OCI-M2 (cell line): ENCODE data around the gene THAP4.
"Not testable (repeated sequence)": the region's sequence is repeated elsewhere in the genome, so short reads cannot be mapped to it uniquely, and the experiment has no call there.

Source experiments
- DNase-seq: peaks from one replicate; lab custom pipeline; 2025; ENCODE audit not compliant: unreplicated experiment; lab: John Stamatoyannopoulos, UW

THAP4 gene

DNA sequence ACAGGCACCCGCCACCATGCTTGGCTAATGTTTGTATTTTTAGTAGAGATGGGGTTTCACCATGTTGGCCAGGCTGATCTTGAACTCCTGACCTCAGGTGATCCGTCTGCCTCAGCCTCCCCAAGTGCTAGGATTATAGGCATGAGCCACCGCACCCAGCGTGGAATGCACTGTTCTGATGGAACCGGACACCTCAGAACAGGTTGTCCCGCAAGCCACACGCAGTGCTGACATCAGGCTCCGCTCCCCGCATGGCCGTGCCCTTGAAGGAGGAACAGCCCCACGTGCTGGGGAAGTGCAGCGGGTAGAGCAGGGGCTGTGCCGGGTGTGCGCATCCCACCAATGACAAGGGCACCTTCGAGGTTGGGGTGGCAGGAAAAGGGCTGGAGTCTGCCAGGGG is 69.7 kb downstream of the THAP4 start:
- not testable (repeated sequence) for DNase-seq

- no peak for DNase-seq
Observed at GRCh38 chr2:241566468-241566867, 70.5 kb downstream of the THAP4 start.

- DNase-seq, result not testable (repeated sequence)
Observed at GRCh38 chr2:241566021-241566420, 70.9 kb downstream of the THAP4 start.

GRCh38 chr2:241565411-241565810 is 71.5 kb downstream of the THAP4 start:
- no peak for DNase-seq

GRCh38 chr2:241564596-241565410 is 72.2 kb downstream of the THAP4 start:
- no peak for DNase-seq

DNA sequence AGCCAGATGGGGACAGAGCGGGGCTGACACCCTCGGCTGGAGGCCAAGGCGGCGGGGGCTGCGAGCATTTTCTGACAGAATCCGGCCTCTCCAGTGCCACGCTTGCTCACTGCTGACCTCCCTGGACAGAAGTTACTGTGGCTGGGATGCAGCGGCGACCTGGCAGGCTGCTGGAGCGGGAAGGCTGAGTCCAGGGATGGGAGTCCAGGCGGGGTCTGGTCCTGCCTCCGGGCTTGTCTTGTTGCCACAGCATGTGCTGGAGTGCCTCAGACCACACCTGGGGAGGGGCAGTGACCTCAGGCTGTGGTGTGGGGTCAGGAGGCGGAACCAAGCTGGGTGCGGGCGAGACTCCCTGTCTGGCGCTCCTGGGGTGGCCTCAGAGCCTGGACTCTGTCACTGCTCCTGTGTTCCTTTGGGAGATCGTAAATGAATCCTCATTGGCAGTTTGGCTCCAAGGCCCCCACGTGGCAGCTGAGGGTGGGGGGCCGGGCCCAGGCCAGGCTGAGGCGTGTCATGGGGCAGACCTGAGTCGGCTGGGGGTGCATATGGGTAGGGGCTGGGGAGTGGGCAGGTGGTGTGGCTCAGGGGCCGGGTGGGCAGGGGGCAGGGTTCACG is 72.9 kb downstream of the THAP4 start:
- DNase-seq, result no peak

- no peak for DNase-seq
Observed at GRCh38 chr2:241563571-241563980, 73.4 kb downstream of the THAP4 start.

DNA sequence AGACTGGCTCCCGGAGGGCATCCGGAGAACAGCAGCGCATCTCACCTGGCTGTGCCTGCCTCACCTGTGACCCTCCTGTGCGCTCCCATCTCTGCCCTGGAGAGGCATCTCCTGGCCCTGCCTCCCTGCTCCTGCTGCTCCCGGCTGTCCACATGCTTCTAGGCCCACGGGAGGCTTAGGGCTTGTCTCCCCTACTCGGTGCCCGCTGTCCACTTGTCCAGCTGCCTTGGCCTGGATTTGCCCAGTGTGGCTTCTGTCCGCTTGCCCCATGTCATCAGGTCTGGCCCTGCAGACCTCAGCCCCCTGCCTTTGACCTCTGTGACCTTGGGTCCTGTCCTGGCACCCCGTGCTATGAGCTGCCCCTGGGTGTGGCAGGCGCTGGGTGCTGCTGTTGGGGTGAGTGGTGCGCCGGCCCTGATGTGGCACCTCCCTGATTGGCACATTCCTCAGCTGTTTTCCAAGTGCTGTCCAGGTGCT is 73.9 kb downstream of the THAP4 start:
- DNase-seq, result no peak

DNA sequence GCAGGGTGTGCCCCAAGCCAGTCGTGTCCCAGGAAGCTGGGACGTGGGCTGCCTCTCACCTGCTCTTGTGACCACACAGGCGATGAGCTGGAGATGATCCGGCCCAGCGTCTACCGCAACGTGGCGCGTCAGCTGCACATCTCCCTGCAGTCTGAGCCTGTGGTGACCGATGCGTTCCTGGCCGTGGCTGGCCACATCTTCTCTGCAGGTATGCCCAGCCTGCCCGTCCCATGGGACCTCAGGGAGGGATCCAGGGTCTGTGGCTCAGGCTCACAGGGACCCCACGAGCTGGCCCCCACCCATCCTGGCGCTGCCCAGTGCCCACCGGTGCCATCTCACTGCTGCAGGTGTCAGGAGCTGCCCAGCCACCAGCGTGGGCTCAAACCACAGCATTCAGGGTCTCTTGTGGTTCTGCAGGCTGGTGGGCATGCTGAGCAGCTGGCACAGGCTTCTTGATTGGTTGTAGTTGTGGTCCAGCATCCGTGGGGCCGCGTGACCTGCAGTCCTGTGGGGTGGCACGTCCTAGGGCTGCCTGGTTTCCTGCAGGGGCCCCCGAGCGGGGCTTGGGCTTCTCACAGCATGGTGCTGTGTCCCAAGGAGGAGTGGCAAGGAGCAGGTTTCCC is 74.6 kb downstream of the THAP4 start:
- DNase-seq, result no peak

DNA sequence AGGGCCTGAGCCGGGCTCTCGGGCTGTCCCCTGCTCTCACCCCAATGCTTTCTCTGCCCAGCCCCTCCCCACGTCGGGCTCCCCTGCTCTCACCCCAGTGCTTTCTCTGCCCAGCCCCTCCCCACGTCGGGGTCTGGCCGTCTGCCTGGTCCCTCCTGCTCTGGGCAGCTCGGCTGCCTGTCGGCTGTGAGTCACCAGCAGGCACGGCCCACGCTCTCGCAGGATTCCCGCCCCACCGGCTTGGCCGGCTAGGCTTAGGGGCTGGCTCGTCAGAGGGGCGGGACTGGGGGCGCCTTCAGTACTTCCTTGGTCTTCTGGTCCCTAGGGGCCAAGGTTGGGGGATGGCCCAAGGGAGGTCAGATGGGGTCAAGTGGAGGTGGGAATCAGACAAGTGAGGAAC is 75.1 kb downstream of the THAP4 start:
- no peak for DNase-seq

GRCh38 chr2:241560883-241561474 is 76.0 kb downstream of the THAP4 start:
- DNase-seq, result no peak

- DNase-seq, result no peak
Observed at GRCh38 chr2:241560162-241560882, 76.6 kb downstream of the THAP4 start.

GRCh38 chr2:241559323-241560161 is 77.4 kb downstream of the THAP4 start:
- no peak for DNase-seq

- no peak for DNase-seq
Observed at GRCh38 chr2:241558532-241559322, 78.2 kb downstream of the THAP4 start, which contains the start of gene BOK. Gene BOK, plus strand, starts transcription at chr2:241558745. Its CDS starts 739 bp downstream, at chr2:241559484.

- DNase-seq, result no peak
Observed at GRCh38 chr2:241556746-241557145, 80.2 kb downstream of the THAP4 start.

GRCh38 chr2:241555711-241556110 is 81.2 kb downstream of the THAP4 start:
- no peak for DNase-seq

DNA sequence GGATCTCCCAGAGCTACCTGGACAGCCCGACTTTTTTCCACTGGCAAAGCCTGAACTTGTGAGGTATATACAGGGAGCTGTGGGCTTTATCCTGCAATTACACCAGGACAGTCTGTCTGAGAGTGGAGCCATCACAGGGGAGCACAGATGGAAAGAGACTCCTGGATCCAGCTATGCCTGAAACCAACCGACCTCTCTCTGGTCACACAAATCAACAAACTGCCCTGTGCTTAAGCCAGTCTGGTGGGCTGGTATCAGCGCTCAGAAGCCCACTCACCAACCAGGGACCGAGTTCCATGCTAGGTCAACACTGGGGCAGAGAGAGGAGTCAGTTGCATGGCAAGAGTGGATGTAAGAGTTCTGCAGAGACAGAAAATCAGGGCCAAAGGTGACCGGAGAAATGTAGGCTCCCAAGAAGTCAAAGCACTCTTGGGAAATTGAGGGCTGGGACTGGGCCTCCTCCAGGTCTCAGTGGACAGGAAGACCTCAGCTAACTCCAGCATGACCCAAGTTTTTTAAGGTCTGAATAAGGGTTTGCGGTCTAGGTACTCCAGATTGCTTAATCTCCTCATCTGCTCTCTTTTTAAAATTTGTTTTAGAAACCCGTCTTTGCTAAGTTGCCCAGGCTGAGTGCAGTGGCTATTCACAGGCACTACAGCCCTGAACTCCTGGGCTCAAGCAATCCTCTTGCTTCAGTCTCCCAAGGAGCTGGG is 82.2 kb downstream of the THAP4 start:
- no peak for DNase-seq

DNA sequence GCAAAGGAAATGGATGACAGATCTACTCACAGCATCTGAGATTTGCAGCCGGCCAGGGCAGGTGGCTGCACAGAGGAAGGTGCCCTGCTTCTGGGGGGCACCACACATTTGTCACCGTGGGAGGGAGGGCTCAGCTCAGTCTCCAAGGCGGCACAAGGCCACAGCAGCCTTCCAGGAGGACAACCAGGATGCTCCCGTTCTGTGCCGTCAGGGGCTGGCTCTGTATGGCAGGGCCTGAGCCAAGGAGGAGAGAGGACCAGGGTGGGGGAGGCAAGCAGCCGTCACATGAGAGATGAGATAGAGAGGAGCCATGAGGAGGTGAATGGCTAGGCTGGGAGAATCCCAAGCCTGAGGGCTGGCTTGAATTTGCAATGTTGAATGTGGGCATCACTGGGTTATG is 83.0 kb downstream of the THAP4 start:
- no peak for DNase-seq

- DNase-seq, result no peak
Observed at GRCh38 chr2:241553512-241553830, 83.5 kb downstream of the THAP4 start.
